Peyer's patch (tissue), 4 donors: ENCODE measurements around the gene ST8SIA1.

Experiments
- POLR2A ChIP-seq, 2 donors: fragments of 450-650 bp; IDR thresholded peaks; one replicate each; pipeline ENCODE4 v1.5.1; 2017; ENCODE audit warnings: antibody characterized with exemption in 2 of 2, mild to moderate bottlenecking in 2 of 2, moderate library complexity in 2 of 2
- TF ChIP-seq, protein P1 (sequence below), 6 experiments: fragments of 450-650 bp in 4 of 6; fragments of 200-600 bp in 2 of 6; sonication (generic) in 1 of 6; IDR thresholded peaks; one replicate each; pipeline ENCODE4 v1.5.1; 2017 to 2019; ENCODE audit warnings: antibody characterized with exemption in 6 of 6, mild to moderate bottlenecking in 3 of 6, moderate library complexity in 1 of 6

DNA sequence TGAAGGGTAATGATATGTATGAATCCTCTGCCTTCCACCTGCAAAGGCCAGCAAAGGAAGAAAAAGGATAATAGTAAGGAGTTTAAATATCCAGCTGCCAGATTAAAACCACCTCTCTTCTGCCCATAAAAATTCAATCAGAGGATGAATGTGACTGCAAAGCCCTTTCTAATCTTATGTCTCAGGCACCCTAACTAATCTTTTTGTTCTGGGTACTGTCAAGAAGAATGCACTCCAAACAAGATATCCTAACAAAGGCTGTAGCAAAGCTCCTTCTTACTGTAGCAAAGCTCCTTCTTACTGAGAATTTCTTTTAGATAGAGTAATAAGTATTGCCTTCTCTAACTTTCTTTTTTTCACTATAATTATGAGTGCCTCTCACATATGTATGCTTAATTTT is 91.8 kb downstream of the ST8SIA1 start:
- TF ChIP-seq, protein P1, sequence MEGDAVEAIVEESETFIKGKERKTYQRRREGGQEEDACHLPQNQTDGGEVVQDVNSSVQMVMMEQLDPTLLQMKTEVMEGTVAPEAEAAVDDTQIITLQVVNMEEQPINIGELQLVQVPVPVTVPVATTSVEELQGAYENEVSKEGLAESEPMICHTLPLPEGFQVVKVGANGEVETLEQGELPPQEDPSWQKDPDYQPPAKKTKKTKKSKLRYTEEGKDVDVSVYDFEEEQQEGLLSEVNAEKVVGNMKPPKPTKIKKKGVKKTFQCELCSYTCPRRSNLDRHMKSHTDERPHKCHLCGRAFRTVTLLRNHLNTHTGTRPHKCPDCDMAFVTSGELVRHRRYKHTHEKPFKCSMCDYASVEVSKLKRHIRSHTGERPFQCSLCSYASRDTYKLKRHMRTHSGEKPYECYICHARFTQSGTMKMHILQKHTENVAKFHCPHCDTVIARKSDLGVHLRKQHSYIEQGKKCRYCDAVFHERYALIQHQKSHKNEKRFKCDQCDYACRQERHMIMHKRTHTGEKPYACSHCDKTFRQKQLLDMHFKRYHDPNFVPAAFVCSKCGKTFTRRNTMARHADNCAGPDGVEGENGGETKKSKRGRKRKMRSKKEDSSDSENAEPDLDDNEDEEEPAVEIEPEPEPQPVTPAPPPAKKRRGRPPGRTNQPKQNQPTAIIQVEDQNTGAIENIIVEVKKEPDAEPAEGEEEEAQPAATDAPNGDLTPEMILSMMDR (IDR thresholded peaks at IDR 0.05) = no peak
- no peak for TF ChIP-seq POLR2A (IDR thresholded peaks at IDR 0.05)
